WTC11 (cell line): ENCODE data around the gene AKR1C2. TPM values are rescaled to one million over a fixed set of nuclear protein-coding genes. Genes with fewer than 3 reads are reported as not detected.
"Not testable (repeated sequence)": the region's sequence is repeated elsewhere in the genome, so short reads cannot be mapped to it uniquely, and the experiment has no call there.

Experiments used
- ATAC-seq: fragments of 200-7000 bp; cut with Tn5 transposase; 2 replicates; pipeline ENCODE4 v1.10.0; 2021; ENCODE audit warnings: mild to moderate bottlenecking, moderate library complexity
- Bru-seq: library from RNA; stranded (reverse); fragments of 400-500 nt; gene quantifications from one replicate; lab custom pipeline; 2021; lab: Mats Ljungman, UMichigan
- CTCF ChIA-PET: fragments of 300-600 bp; sonication (Branson Sonifier 250); formaldehyde crosslinking; loops from one replicate; lab custom pipeline; 2021; ENCODE audit warnings: antibody characterized with exemption; lab: Charles Lee
- POLR2A ChIA-PET: fragments of 350-600 bp; sonication (Branson Sonifier 250); formaldehyde crosslinking; loops from one replicate; lab custom pipeline; 2021; ENCODE audit warnings: antibody characterized with exemption; lab: Charles Lee
- DNase-seq: peaks from one replicate; pipeline ENCODE4 v3.0.0; 2021; ENCODE audit warnings: low spot score
- H3K27ac Mint-ChIP-seq: 2 replicates; pipeline ENCODE4 v1.8.0; 2021; ENCODE audit warnings: mixed read lengths
- H3K27me3 Mint-ChIP-seq: 2 replicates; pipeline ENCODE4 v1.8.0; 2021; ENCODE audit warnings: low read depth, mild to moderate bottlenecking, moderate library complexity, mixed read lengths
- H3K36me3 Mint-ChIP-seq: 2 replicates; pipeline ENCODE4 v1.8.0; 2021; ENCODE audit warnings: mixed read lengths
- H3K4me1 Mint-ChIP-seq: 2 replicates; pipeline ENCODE4 v1.8.0; 2022; ENCODE audit warnings: mixed read lengths
- H3K4me3 Mint-ChIP-seq: 2 replicates; pipeline ENCODE4 v1.8.0; 2021; ENCODE audit warnings: mild to moderate bottlenecking, moderate library complexity, mixed read lengths
- H3K9me3 Mint-ChIP-seq: 2 replicates; pipeline ENCODE4 v1.8.0; 2021; ENCODE audit warnings: mixed read lengths
- E2F5 ChIP-seq: sonication (generic); formaldehyde crosslinking; IDR thresholded peaks from 2 replicates; pipeline ENCODE4 v1.8.1; 2022; ENCODE audit warnings: mild to moderate bottlenecking, moderate library complexity, missing genetic modification reagents
- ELF4 ChIP-seq: sonication (generic); formaldehyde crosslinking; IDR thresholded peaks from 2 replicates; pipeline ENCODE4 v1.8.1; 2022; ENCODE audit warnings: low read depth, mild to moderate bottlenecking, moderate library complexity, missing genetic modification reagents
- IRF2 ChIP-seq: sonication (generic); formaldehyde crosslinking; IDR thresholded peaks from 2 replicates; pipeline ENCODE4 v1.8.0; 2022; ENCODE audit warnings: low read depth, missing genetic modification reagents, borderline replicate concordance
- SMAD4 ChIP-seq: sonication (generic); formaldehyde crosslinking; IDR thresholded peaks from 2 replicates; pipeline ENCODE4 v1.8.0; 2022; ENCODE audit warnings: mild to moderate bottlenecking, missing genetic modification reagents
- TEAD4 ChIP-seq: sonication (generic); formaldehyde crosslinking; IDR thresholded peaks from 2 replicates; pipeline ENCODE4 v1.8.0; 2022; ENCODE audit warnings: mild to moderate bottlenecking, missing genetic modification reagents
- ZNF219 ChIP-seq: sonication (generic); formaldehyde crosslinking; IDR thresholded peaks from 2 replicates; pipeline ENCODE4 v1.8.0; 2023; ENCODE audit warnings: missing genetic modification reagents, mild to moderate bottlenecking, borderline replicate concordance
- long read RNA-seq, 3 experiments: library from RNA in 1 of 3; library from capped mRNA in 1 of 3; library from polyadenylated mRNA in 1 of 3; unstranded in 2 of 3; stranded (forward) in 1 of 3; transcript quantifications; one replicate each; pipeline ENCODE4 v2.0.0, GENCODE V29; 2021
- total RNA-seq: library from RNA; stranded (reverse); gene quantifications from 3 replicates; pipeline ENCODE4 v1.2.3, GENCODE V29; 2021
- TF ChIP-seq, protein P1 (sequence below): sonication (generic); formaldehyde crosslinking; IDR thresholded peaks from 2 replicates; pipeline ENCODE4 v1.8.0; 2022; ENCODE audit warnings: mild to moderate bottlenecking, missing genetic modification reagents
- TF ChIP-seq, protein P2 (sequence below): fragments of 200-600 bp; IDR thresholded peaks from 2 replicates; pipeline ENCODE4 v1.8.0; 2022; ENCODE audit warnings: antibody characterized with exemption
- TF ChIP-seq, protein P3 (sequence below): sonication (generic); formaldehyde crosslinking; IDR thresholded peaks from 2 replicates; pipeline ENCODE4 v1.8.0; 2023; ENCODE audit warnings: missing genetic modification reagents, mild to moderate bottlenecking, borderline replicate concordance
- TF ChIP-seq, protein P4 (sequence below): fragments of 250-450 bp; sonication (Bioruptor Pico); IDR thresholded peaks from 2 replicates; pipeline ENCODE4 v1.9.0; 2021; ENCODE audit warnings: mild to moderate bottlenecking, borderline replicate concordance
- TF ChIP-seq, protein P5 (sequence below): sonication (generic); formaldehyde crosslinking; IDR thresholded peaks from 2 replicates; pipeline ENCODE4 v1.8.0; 2022; ENCODE audit warnings: mild to moderate bottlenecking, missing genetic modification reagents

AKR1C2 gene
- total RNA-seq (1.1 to 1.3 TPM (median 1.2 TPM) in 3 replicates), Bru-seq, nascent RNA (percentile 24 among the genes with signal in this experiment)
- long read RNA-seq, experiment 1 = 0 reads
- long read RNA-seq, experiment 2, partial matches to known transcripts = 1 of 1 reads
- long read RNA-seq, experiment 2, other reads (novel, unspliced or antisense) = 0 of 1 reads
- long read RNA-seq, experiment 3 = 0 reads

DNA sequence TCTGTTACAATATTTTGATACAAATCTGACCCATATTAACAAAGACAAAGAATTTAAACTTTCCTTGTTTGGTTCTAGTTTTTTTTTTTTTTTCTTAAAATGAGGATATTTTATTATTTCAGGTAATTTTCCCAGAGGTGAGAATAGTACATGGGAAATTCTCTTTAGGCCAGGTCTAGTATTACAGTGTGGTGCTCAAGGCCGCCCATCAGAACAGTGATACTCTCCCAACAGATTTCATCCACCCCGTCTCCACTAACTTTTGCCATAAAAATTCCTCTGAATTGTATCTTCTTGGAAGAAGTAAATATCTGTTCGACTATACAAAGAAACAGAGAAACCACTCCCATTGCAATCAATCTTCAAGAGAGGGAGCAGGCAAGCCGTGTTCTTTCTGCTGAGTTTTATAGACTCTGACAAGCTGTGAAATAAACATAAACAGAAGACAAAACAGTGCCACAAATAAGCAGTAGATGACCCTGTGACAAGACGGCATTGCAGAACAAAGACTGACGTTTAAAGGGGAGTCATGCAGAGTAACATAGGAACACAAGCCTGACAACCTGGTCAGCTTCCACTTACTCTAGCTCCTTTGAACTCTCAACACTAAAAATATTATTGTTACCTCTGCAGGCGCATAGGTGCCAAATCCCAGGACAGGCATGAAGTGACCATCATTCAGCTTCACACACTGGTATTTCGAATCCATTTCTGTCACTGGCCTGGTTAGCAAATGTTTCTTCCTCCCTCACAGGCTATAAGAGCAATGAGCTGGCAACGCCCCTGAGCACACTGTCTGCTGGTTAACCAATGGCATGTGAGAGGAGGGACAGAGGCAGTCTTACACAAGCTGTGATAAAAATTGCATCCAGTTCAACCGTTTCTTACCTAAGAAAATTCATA lies at the start of gene AKR1C2:
AKR1C2 (minus strand) TSS at position 731 of the 903 bp plus-strand sequence; CDS start at position 709, 22 bp downstream.
- POLR2A ChIA-PET, DNase-seq, H3K4me3 Mint-ChIP-seq, H3K27me3 Mint-ChIP-seq, H3K9me3 Mint-ChIP-seq, H3K36me3 Mint-ChIP-seq, H3K4me1 Mint-ChIP-seq, CTCF ChIA-PET, H3K27ac Mint-ChIP-seq: not testable (repeated sequence)
- peak; percentile 100 for ATAC-seq

- H3K4me1 Mint-ChIP-seq, H3K27me3 Mint-ChIP-seq, H3K4me3 Mint-ChIP-seq, POLR2A ChIA-PET, H3K36me3 Mint-ChIP-seq, H3K27ac Mint-ChIP-seq, ATAC-seq, DNase-seq: not testable (repeated sequence)
- peaks cover 29% of the 10 kb centered on the region for H3K9me3 Mint-ChIP-seq
- CTCF ChIA-PET = interaction anchor here (1.3 kb wide), 1 partner anchor 203 kb away, joined by 3 read pairs; no protein-coding TSS in a partner anchor
Measured at GRCh38 chr10:5052951-5053500, 49.4 kb upstream of the AKR1C2 start.

DNA sequence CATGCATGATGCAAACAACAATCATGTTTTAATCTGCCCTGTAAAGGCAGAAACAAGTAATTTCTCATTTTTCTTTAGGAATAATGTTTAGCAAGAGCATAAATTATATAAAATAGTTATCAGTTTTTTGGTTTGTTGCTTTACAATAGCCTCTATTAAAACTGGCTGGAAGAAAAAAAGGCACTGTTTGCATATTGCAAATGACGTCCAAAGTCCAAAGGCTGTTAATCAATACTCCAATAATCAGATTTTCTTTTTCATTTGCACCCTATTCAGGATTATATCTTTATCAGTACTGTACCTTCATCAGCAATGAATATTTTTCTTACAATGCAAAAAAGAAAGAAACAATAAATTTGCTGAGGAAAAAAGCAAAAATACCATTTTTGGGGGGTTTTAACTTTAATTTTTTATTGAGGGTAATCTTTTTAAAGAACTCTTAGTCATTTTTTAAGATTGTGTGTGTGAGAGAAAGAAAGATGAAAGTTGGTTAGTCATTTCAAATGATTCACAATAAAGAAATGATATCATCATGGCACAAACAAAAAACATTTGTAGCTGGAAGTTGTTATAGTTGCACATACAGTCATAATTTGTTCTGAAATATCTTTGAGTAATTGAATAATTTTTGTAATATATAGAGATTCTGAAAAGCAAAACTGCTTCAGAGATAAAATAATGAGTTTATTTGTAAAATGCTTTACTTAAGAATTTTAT lies 44.4 kb upstream of the AKR1C2 start:
- TF ChIP-seq TEAD4 (no peak), ZNF219 (CRISPR knock-in tag) (no peak), SMAD4 (CRISPR knock-in tag) (no peak), ELF4 (CRISPR knock-in tag) (no peak), E2F5 (CRISPR knock-in tag) (no peak), IRF2 (CRISPR knock-in tag) (no peak)
- TF ChIP-seq, protein P1, sequence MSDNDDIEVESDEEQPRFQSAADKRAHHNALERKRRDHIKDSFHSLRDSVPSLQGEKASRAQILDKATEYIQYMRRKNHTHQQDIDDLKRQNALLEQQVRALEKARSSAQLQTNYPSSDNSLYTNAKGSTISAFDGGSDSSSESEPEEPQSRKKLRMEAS (CRISPR knock-in tag) = no peak
- TF ChIP-seq, protein P2, sequence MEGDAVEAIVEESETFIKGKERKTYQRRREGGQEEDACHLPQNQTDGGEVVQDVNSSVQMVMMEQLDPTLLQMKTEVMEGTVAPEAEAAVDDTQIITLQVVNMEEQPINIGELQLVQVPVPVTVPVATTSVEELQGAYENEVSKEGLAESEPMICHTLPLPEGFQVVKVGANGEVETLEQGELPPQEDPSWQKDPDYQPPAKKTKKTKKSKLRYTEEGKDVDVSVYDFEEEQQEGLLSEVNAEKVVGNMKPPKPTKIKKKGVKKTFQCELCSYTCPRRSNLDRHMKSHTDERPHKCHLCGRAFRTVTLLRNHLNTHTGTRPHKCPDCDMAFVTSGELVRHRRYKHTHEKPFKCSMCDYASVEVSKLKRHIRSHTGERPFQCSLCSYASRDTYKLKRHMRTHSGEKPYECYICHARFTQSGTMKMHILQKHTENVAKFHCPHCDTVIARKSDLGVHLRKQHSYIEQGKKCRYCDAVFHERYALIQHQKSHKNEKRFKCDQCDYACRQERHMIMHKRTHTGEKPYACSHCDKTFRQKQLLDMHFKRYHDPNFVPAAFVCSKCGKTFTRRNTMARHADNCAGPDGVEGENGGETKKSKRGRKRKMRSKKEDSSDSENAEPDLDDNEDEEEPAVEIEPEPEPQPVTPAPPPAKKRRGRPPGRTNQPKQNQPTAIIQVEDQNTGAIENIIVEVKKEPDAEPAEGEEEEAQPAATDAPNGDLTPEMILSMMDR = no peak
- TF ChIP-seq, protein P3, sequence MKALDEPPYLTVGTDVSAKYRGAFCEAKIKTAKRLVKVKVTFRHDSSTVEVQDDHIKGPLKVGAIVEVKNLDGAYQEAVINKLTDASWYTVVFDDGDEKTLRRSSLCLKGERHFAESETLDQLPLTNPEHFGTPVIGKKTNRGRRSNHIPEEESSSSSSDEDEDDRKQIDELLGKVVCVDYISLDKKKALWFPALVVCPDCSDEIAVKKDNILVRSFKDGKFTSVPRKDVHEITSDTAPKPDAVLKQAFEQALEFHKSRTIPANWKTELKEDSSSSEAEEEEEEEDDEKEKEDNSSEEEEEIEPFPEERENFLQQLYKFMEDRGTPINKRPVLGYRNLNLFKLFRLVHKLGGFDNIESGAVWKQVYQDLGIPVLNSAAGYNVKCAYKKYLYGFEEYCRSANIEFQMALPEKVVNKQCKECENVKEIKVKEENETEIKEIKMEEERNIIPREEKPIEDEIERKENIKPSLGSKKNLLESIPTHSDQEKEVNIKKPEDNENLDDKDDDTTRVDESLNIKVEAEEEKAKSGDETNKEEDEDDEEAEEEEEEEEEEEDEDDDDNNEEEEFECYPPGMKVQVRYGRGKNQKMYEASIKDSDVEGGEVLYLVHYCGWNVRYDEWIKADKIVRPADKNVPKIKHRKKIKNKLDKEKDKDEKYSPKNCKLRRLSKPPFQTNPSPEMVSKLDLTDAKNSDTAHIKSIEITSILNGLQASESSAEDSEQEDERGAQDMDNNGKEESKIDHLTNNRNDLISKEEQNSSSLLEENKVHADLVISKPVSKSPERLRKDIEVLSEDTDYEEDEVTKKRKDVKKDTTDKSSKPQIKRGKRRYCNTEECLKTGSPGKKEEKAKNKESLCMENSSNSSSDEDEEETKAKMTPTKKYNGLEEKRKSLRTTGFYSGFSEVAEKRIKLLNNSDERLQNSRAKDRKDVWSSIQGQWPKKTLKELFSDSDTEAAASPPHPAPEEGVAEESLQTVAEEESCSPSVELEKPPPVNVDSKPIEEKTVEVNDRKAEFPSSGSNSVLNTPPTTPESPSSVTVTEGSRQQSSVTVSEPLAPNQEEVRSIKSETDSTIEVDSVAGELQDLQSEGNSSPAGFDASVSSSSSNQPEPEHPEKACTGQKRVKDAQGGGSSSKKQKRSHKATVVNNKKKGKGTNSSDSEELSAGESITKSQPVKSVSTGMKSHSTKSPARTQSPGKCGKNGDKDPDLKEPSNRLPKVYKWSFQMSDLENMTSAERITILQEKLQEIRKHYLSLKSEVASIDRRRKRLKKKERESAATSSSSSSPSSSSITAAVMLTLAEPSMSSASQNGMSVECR (CRISPR knock-in tag) = no peak
- TF ChIP-seq, protein P4, sequence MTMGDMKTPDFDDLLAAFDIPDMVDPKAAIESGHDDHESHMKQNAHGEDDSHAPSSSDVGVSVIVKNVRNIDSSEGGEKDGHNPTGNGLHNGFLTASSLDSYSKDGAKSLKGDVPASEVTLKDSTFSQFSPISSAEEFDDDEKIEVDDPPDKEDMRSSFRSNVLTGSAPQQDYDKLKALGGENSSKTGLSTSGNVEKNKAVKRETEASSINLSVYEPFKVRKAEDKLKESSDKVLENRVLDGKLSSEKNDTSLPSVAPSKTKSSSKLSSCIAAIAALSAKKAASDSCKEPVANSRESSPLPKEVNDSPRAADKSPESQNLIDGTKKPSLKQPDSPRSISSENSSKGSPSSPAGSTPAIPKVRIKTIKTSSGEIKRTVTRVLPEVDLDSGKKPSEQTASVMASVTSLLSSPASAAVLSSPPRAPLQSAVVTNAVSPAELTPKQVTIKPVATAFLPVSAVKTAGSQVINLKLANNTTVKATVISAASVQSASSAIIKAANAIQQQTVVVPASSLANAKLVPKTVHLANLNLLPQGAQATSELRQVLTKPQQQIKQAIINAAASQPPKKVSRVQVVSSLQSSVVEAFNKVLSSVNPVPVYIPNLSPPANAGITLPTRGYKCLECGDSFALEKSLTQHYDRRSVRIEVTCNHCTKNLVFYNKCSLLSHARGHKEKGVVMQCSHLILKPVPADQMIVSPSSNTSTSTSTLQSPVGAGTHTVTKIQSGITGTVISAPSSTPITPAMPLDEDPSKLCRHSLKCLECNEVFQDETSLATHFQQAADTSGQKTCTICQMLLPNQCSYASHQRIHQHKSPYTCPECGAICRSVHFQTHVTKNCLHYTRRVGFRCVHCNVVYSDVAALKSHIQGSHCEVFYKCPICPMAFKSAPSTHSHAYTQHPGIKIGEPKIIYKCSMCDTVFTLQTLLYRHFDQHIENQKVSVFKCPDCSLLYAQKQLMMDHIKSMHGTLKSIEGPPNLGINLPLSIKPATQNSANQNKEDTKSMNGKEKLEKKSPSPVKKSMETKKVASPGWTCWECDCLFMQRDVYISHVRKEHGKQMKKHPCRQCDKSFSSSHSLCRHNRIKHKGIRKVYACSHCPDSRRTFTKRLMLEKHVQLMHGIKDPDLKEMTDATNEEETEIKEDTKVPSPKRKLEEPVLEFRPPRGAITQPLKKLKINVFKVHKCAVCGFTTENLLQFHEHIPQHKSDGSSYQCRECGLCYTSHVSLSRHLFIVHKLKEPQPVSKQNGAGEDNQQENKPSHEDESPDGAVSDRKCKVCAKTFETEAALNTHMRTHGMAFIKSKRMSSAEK = no peak
- TF ChIP-seq, protein P5, sequence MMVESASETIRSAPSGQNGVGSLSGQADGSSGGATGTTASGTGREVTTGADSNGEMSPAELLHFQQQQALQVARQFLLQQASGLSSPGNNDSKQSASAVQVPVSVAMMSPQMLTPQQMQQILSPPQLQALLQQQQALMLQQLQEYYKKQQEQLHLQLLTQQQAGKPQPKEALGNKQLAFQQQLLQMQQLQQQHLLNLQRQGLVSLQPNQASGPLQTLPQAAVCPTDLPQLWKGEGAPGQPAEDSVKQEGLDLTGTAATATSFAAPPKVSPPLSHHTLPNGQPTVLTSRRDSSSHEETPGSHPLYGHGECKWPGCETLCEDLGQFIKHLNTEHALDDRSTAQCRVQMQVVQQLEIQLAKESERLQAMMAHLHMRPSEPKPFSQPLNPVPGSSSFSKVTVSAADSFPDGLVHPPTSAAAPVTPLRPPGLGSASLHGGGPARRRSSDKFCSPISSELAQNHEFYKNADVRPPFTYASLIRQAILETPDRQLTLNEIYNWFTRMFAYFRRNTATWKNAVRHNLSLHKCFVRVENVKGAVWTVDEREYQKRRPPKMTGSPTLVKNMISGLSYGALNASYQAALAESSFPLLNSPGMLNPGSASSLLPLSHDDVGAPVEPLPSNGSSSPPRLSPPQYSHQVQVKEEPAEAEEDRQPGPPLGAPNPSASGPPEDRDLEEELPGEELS (CRISPR knock-in tag) = no peak
- ATAC-seq (no peak), DNase-seq (no peak)
- peaks cover 30% of the 10 kb centered on the region for H3K9me3 Mint-ChIP-seq
- ChIA-PET POLR2A (no interaction called here), CTCF (no interaction called here)
- no peaks in the 10 kb centered on the region; the same call in 1 of the 2 replicates for H3K27me3 Mint-ChIP-seq
- H3K4me3 Mint-ChIP-seq = no peak overlapping the region
- H3K4me1 Mint-ChIP-seq = no peaks in the 10 kb centered on the region
- H3K27ac Mint-ChIP-seq = no peak overlapping the region
- H3K36me3 Mint-ChIP-seq = peaks cover 5% of the 10 kb centered on the region; the same call in 1 of the 2 replicates
